Lung (tissue), 12 donors: ENCODE data around the gene OR10G8. TPM values are rescaled to one million over a fixed set of nuclear protein-coding genes. Genes with fewer than 3 reads are reported as not detected.
"Not testable (repeated sequence)": the region's sequence is repeated elsewhere in the genome, so short reads cannot be mapped to it uniquely, and the experiment has no call there.

Source experiments
- ATAC-seq: fragments of 200-7000 bp; cut with Tn5 transposase; one replicate; pipeline ENCODE4 v1.9.1; 2020; ENCODE audit warnings: moderate number of reproducible peaks; ENCODE audit not compliant: insufficient read depth, low FRiP score
- DNase-seq, 3 donors: peaks; one replicate each; pipeline ENCODE4 v3.0.0-alpha.2; 2013 to 2017
- H3K27ac ChIP-seq, 2 donors: one replicate each; pipeline ENCODE4 v1.5.1; 2013; ENCODE audit warnings: mild to moderate bottlenecking in 2 of 2, moderate library complexity in 2 of 2, control low read depth in 1 of 2, inconsistent platforms in 1 of 2, low read depth in 1 of 2, low read length in 1 of 2
- H3K27me3 ChIP-seq, 3 donors: one replicate each; pipeline ENCODE4 v1.5.1; 2013; ENCODE audit warnings: low read length in 2 of 3; ENCODE audit not compliant: control insufficient read depth in 3 of 3, insufficient read depth in 3 of 3
- H3K36me3 ChIP-seq, 4 donors: one replicate each; pipeline ENCODE4 v1.5.1; 2013; ENCODE audit warnings: low read length in 4 of 4, mild to moderate bottlenecking in 1 of 4, moderate library complexity in 1 of 4; ENCODE audit not compliant: control insufficient read depth in 4 of 4, insufficient read depth in 4 of 4
- H3K4me1 ChIP-seq, 5 donors: one replicate each; pipeline ENCODE4 v1.5.1; 2013; ENCODE audit warnings: low read length in 5 of 5, mild to moderate bottlenecking in 2 of 5, moderate library complexity in 1 of 5; ENCODE audit not compliant: control insufficient read depth in 5 of 5, insufficient read depth in 5 of 5
- H3K4me3 ChIP-seq: one replicate; pipeline ENCODE4 v1.5.1; 2013; ENCODE audit warnings: mild to moderate bottlenecking, control low read depth, moderate library complexity
- H3K9ac ChIP-seq, 2 donors: one replicate each; pipeline ENCODE4 v1.5.1; 2013; ENCODE audit warnings: low read length in 2 of 2, control low read depth in 1 of 2; ENCODE audit not compliant: insufficient read depth in 1 of 2
- H3K9me3 ChIP-seq, 4 donors: one replicate each; pipeline ENCODE4 v1.5.1; 2013; ENCODE audit warnings: low read length in 3 of 4, mild to moderate bottlenecking in 1 of 4, moderate library complexity in 1 of 4; ENCODE audit not compliant: control insufficient read depth in 4 of 4, insufficient read depth in 3 of 4
- WGBS, 2 donors: extraction: QIAGEN DNeasy Blood & Tissue Kit; methylation state at CpG; one replicate each; pipeline ENCODE4 v1.1.7; 2013; 5-methylcytosine and 5-hydroxymethylcytosine counted together
- polyA plus RNA-seq, 2 donors: library from polyadenylated mRNA; stranded (reverse); fragments of 200-250 nt; gene quantifications; one replicate each; pipeline ENCODE4 v1.2.1, GENCODE V29; 2013
- total RNA-seq, 2 donors: library from RNA; depleted of rRNA in 1 of 2; stranded (reverse); fragments of >200 nt in 1 of 2; gene quantifications; one replicate each; pipeline ENCODE4 v1.2.1, GENCODE V29; 2014 to 2021
- TF ChIP-seq, protein P1 (sequence below): IDR thresholded peaks from 2 replicates; pipeline ENCODE4 v1.5.1; 2012; ENCODE audit warnings: mild to moderate bottlenecking; ENCODE audit errors: control extremely low read depth, extremely low read depth
- donor health status: control.
- donor health status: control.
- donor health status: Bipolar disorder and iron deficiency.
- donor health status: healthy.
- donor health status: DM: yes; HTN: yes; CAD: no.

OR10G8 gene
- total and polyA plus RNA-seq, 4 donors, result not detected

- Histone ChIP-seq H3K27ac (no peak within 1 kb of the TSS), H3K36me3 (no peaks in the 10 kb centered on the region), H3K9me3 (no peaks in the 10 kb centered on the region), H3K9ac (no peak within 1 kb of the TSS), H3K4me3 (no peak within 1 kb of the TSS), H3K4me1 (no peaks in the 10 kb centered on the region), H3K27me3 (no peaks in the 10 kb centered on the region)
- TF ChIP-seq, protein P1, sequence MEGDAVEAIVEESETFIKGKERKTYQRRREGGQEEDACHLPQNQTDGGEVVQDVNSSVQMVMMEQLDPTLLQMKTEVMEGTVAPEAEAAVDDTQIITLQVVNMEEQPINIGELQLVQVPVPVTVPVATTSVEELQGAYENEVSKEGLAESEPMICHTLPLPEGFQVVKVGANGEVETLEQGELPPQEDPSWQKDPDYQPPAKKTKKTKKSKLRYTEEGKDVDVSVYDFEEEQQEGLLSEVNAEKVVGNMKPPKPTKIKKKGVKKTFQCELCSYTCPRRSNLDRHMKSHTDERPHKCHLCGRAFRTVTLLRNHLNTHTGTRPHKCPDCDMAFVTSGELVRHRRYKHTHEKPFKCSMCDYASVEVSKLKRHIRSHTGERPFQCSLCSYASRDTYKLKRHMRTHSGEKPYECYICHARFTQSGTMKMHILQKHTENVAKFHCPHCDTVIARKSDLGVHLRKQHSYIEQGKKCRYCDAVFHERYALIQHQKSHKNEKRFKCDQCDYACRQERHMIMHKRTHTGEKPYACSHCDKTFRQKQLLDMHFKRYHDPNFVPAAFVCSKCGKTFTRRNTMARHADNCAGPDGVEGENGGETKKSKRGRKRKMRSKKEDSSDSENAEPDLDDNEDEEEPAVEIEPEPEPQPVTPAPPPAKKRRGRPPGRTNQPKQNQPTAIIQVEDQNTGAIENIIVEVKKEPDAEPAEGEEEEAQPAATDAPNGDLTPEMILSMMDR, result no peak
- 74 to 91% methylated on average over 1 of the region's 1 CpG for WGBS, 2 donors
- DNase-seq (no peak), ATAC-seq (no peak)
These were observed 31.5 kb upstream of the OR10G8 start, which contains the start of gene OR10G6 for GRCh38 chr11:123995119-123995518. Gene OR10G6 (minus strand): TSS chr11:123995161. CDS start chr11:123995161, 0 bp downstream.

GRCh38 chr11:124012697-124013096 lies 13.9 kb upstream of the OR10G8 start, which contains the start of gene OR10G4:
Gene OR10G4 (plus strand): TSS chr11:124012997. CDS start chr11:124015575, 2,578 bp downstream.
- H3K36me3 ChIP-seq, result no peaks in the 10 kb centered on the region
- H3K27me3 ChIP-seq, result no peaks in the 10 kb centered on the region
- peaks cover 0 to 2% (median 0%) of the 10 kb centered on the region in 4 donors for H3K9me3 ChIP-seq
- ATAC-seq, result no peak
- H3K9ac ChIP-seq, result no peak within 1 kb of the TSS
- no peak within 1 kb of the TSS for H3K27ac ChIP-seq
- no peak within 1 kb of the TSS for H3K4me3 ChIP-seq
- no peaks in the 10 kb centered on the region for H3K4me1 ChIP-seq
- DNase-seq, result no peak
- WGBS, 2 donors, result 81 to 82% methylated on average over 2 of the region's 2 CpGs
- TF ChIP-seq, protein P1, result no peak

GRCh38 chr11:124015837-124016236 lies 10.8 kb upstream of the OR10G8 start:
- not testable (repeated sequence) for ATAC-seq, H3K27ac ChIP-seq, H3K9ac ChIP-seq, H3K27me3 ChIP-seq, H3K4me1 ChIP-seq, DNase-seq, H3K9me3 ChIP-seq, H3K36me3 ChIP-seq, H3K4me3 ChIP-seq
- WGBS, 2 donors, result 93% methylated on average over 7 of the region's 9 CpGs

DNA sequence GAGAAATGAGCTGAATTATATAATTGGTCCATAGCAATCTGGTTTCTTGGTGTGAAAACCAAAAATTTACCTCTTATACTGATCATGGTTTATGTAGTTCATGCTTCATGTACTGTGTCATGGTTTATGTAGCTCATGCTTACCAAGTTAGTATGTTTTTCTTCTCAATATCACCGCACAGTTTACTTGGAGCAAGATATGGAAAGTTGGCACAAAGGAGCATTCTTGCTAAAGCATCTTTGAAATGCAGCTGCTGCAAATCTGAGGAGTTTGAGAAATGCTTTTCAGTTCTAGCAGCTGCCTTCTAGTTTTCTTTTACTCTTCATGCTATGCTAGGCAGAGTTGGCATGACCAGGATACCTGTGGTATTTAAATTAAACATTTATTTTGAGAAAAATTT lies 10.1 kb downstream of the OR10G8 start:
- Histone ChIP-seq H3K27me3 (no peaks in the 10 kb centered on the region), H3K36me3 (no peaks in the 10 kb centered on the region), H3K4me3 (no peak overlapping the region), H3K9me3 (no peaks in the 10 kb centered on the region), H3K4me1 (no peaks in the 10 kb centered on the region), H3K27ac (no peak overlapping the region), H3K9ac (no peak overlapping the region)
- TF ChIP-seq, protein P1, result no peak
- DNase-seq (peak in 2 of 3 donors; percentile 2 to 14), ATAC-seq (no peak)
- WGBS, 2 donors, result 74 to 75% methylated on average over 1 of the region's 1 CpG
